Stimulated activated CD4-positive, alpha-beta T cell treated with anti-CD3 and anti-CD28 coated beads, Interleukin-4, amount 100 ng/mL, for 24 hours (primary cell): ENCODE measurements around the gene NEAT1.
A peak's percentile ranks its signal among the peaks of the same experiment; 100 is the strongest.
"Not testable (repeated sequence)": the region's sequence is repeated elsewhere in the genome, so short reads cannot be mapped to it uniquely, and the experiment has no call there.

Experiments used
- DNase-seq: peaks from one replicate; pipeline ENCODE4 v3.0.0-alpha.2; 2020

NEAT1 gene

DNA sequence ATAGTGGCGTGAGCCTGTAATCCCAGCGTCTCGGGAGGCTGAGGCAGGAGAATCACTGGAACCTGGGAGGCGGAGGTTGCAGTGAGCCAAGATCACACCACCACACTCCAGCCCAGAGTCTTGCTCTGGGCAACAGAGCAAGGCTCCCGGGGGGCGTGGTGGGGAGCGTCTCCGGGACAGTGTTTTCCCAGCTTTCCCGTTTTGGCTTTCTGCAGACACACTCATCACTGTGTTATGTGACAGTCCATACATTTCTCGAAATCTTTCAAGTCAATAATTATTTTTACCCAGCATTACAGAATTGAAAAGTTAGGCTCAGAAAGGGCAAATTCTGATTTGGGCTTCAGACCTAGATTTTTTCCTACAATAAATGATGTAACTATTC is 31.7 kb downstream of the NEAT1 start:
- no peak for DNase-seq

DNA sequence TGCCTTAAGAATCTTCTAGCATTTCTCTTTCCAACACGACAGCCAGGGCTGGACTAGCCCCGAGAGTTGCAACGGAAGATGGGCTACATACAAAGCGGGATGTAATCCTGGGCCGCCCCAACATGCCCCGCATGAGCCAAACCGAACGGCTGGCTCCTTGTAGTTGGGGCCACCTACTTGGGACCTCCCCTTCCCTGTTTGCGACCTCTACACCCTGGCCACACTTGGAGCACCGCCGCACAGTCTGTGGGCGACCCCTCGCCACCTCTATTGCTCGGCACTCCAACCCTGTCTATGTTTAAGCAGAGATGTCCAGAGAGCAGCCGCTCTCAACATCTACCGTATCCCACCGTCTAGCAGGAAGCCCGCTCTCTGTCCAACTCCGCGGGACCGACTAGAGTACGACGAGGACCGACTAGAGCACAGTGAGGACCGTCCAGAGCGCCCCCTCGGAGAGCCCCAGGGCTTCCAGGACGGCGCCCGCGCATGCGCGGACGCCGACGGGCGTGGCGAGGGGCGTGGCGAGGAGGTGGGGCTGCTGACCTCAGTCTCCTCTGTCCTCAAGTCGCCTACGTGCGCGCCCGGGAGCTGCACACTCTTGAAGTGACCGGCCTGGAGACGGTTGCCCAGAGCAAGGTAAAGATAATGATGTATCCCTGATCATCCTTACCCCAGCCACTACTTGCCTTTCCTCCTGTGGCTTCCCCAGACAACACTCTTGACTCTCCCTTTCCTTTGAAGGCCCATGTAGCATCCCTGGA is 32.3 kb downstream of the NEAT1 start:
- peak; percentile 81 for DNase-seq

DNA sequence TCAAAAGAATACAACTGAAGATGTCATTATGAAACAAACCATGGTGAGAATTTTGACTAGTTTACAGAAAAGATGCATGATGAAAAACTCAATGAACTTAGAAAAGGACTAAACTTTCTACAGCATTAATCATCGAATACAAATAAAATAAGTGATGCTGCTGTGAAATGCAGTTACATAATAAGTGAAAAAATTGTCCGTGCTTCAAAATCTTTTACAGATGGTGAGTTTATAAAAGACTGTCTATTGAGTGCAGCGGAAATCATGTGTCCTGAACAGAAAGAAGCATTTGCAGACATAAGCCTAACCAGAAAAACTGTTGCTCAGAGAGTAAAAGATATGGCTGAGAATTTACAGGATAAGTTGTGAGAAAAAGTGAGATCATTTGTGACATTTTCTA is 33.8 kb downstream of the NEAT1 start:
- DNase-seq: no peak

DNA sequence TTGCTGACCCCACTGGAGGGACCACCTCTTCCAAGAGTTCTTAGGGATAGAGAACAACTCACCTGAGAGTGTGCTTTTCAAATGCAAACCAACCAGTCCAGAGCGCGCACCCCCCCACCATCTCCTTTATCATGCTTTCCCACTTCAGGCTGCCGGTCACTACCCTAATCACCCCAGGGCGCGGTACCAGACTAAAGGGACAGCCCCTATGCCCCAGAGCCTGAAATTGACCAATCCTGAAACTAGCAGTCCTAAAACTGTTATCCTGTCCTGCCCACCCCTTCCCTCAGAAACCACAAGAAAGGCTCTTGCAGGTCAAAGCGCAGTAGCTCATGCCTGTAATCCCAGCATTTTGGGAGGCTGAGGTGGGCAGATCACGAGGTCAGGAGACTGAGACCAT is 37.0 kb downstream of the NEAT1 start:
- DNase-seq: no peak

DNA sequence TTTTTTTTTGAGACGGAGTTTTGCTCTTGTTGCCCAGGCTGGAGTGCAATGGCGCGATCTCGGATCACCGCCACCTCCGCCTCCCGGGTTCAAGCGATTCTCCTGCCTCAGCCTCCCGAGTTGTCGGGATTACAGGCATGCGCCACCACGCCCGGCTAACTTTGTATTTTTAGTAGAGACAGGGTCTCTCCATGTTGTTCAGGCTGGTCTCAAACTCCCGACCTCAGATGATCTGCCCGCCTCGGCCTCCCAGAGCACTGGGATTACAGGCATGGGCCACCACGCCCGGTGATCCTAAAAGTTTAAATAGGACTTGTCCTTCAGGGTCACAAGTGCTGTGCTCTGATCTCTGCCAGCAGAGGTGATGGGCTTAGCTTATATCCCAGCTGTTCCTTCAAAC is 42.9 kb downstream of the NEAT1 start:
- not testable (repeated sequence) for DNase-seq

DNA sequence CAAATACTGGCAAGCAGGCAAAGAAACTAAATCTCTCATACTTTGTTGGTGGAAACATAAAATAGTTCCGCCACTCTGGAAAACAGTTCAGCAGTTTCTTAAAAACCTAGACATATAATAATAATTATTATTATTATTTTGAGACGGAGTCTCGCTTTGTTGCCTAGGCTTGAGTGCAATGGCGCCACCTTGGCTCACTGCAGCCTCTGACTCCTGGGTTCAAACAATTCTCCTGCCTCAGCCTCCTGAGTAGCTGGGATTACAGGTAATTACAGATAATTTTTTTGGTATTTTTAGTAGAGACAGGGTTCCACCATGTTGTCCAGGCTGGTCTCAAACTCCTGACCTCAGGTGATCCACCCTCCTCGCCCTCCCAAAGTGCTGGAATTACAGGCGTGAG is 44.7 kb downstream of the NEAT1 start:
- not testable (repeated sequence) for DNase-seq

DNA sequence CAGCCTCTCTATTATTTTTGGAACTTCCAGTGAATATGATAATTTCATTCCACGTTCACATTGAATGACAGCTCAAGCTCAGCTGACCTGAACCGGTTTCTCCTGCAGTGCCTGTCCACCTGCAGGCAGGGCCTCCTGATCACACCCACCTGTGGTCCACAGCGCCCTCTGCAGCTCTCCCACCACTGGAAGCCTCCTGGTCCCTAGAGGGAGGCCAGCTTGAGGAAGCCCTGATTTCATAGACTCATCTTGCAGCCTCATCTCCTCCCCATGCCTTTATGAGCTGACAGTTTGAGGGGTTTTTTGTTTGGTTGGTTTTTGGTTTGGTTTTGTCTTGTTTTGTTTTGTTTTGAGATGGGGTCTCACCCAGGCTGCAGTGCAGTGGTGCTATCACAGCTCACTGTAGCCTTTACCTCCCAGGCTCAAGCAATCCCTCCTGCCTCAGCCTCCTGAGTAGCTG is 46.3 kb downstream of the NEAT1 start:
- peak; percentile 46 for DNase-seq

DNA sequence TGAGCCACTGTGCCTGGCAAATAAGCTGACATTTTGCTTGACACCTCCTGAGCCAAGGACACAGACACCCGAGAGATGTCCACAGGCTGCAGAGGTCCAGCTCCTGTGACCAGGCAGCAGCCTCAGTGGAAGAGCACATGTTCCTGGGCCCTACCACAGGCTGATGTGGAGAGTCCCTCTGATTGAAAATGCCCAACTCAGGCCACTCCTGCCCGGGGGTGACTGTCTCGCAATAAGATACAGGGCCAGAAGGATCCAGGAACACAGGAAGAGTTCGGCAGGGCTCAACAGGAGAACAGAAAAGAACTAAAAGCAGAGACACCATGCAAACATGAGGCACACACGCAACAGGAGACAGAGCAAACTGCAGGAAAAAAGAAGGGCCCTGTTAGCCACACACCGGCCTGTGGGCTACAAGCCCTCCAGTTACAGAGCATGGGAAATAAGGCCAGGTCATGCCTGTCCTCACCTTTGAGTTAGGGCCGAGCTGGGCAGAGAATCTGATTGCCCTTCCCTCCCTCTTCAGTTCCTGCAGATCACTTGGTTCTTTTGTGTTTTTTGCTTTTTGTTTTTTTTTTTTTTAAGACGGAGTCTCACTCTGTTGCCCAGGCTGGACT is 47.9 kb downstream of the NEAT1 start:
- no peak for DNase-seq

DNA sequence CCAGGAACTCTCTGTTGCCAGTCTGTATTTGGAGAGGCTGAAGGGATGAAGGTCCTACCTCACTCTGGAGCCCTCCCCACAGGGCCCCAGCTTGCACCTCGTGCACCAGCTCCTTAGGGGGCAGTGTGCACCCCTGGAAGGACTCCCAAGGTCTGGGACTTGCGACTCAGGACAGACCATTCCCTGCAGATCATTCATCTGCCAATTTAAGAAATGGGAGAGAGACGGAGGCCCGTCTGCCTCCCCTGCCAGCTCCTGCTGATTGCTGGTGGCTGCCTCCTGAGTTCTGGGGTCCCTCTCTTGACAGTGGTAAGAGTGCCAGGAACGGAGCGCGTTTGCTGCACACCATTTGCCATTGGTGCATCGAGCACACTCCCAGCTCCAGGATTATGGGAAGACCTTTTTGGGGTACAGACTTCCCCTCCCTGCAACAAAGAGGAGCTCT is 48.9 kb downstream of the NEAT1 start:
- DNase-seq: no peak

DNA sequence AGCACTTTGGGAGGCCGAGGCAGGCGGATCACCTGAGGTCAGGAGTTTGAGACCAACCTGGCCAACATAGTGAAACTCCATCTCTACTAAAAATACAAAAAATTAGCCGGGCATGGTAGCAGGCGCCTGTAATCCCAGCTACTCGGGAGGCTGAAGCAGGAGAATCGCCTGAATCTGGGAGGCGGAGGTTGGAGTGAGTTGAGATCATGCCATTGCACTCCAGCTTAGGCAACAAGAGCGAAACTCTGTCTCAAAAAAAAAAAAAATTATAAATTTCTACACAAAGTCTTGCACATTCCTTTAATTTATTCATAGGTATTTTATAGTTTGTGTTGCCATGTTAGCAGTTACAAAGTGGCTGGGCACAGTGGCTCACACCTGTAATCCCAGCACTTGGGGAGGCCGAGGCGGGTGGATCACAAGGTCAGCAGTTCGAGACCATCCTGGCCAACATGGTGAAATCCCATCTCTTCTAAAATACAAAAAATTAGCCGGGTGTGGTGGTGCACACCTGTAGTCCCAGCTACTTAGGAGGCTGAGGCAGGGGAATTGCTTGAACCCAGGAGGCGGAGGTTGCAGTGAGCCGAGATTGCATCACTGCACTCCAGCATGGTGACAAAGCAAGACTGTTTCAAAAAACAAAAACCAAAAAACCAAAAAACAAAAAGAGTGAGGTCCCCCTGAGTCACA is 50.1 kb downstream of the NEAT1 start:
- not testable (repeated sequence) for DNase-seq

DNA sequence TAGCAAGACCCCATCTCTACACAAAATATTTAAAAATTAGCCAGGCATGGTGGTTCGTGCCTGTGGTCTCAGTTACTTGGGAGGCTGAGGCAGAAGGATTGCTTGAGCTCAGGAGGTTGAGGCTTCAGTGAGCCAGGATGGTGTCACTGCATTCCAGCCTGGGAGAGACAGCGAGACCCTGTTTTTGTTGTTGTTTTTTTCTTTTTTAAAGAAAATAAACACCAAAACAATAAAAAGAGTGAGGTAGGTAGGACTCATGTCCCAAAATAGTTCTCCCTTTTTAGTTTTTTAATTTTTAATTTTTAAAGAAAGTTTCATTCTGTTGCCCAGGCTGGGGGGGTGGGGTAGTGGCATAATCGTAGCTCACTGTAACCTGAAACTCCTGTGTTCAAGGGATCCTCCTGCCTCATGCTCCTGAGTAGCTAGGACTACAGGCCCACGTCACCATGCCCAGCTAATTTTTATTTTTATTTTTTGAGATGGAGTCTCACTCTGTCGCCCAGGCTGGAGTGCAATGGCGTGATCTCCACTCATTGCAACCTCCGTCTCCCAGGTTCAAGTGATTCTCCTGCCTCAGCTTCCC is 50.8 kb downstream of the NEAT1 start:
- no peak for DNase-seq

DNA sequence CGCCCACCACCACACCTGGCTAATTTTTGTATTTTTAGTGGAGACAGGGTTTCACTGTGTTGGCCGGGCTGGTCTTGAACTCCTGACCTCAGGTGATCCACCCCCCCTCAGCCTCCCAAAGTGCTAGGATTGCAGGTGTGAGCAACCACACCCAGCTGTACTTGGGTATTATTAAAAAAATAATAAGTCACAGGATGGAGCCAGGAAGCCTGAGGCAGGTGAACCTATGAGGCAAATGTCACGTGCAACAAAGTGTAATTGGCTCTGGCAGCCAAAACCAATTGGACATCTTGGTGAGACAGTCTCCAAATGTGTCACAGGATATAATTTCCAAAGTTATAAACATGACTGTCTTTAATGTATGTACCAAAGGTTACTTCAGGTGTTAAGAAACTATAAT is 52.3 kb downstream of the NEAT1 start:
- DNase-seq: no peak

DNA sequence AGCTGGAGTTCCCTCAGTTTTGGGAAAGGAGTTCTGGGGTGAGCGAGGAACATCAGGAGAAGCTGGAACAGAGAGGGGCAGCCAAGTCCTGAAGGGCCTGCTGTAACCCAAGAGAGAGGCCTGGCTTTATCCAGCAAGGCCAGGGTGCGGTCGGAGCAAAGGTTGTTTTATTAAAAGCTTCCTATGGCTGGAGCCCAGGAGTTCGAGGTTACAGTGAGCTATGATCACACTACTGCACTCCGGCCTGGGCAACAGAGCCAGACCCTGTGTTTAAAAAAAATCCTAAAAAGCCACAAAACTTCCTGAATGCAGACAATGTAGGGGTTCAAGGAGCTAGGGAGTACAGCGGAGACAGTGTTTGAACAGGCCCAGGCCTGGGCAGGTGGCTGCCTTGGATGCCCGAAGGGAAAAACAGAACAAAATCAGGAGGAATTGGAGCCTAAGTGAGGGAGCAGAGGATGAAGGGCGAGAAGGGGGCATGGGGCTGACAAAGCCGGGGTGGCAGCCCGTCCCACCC is 54.1 kb downstream of the NEAT1 start:
- DNase-seq: no peak

DNA sequence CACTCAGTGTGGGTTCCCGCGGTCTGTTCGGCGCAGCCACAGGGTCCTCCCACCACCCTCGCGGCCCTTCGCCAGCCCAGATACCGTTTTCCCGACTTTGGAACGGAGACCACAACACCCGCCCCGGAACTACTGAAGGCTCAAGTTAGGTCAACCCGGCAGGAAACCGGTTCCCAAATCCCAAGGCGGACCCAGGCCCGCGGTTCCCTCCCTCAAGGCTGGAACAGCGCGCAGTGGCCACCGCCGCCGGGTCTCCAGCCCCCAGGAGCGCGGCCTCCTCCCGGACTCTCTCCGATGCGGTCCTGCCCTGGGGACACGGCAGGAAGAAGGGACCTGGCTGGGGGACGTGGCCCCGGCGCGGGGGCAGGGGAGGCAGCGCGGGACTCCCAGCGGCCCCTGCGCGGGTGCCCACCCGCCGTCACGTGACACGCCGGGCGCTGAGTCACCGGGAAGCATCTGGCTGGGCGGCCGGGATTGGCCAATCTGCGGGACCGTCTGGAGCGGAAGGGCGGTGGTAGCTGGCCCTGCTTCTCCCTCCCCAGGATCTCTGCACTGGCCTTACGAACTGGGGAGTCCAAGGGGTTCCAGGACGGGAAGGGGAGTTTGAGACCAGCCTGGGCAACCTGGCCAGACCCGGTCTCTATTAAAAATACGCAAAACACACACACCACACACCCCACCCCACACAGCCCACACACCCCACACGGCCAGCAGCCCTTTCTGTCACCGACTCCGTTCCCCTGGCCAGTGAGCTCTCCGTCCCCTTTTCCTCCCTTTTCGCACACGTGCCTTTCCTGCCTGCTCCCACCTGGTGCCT is 54.8 kb downstream of the NEAT1 start:
- peak; percentile 95 for DNase-seq

DNA sequence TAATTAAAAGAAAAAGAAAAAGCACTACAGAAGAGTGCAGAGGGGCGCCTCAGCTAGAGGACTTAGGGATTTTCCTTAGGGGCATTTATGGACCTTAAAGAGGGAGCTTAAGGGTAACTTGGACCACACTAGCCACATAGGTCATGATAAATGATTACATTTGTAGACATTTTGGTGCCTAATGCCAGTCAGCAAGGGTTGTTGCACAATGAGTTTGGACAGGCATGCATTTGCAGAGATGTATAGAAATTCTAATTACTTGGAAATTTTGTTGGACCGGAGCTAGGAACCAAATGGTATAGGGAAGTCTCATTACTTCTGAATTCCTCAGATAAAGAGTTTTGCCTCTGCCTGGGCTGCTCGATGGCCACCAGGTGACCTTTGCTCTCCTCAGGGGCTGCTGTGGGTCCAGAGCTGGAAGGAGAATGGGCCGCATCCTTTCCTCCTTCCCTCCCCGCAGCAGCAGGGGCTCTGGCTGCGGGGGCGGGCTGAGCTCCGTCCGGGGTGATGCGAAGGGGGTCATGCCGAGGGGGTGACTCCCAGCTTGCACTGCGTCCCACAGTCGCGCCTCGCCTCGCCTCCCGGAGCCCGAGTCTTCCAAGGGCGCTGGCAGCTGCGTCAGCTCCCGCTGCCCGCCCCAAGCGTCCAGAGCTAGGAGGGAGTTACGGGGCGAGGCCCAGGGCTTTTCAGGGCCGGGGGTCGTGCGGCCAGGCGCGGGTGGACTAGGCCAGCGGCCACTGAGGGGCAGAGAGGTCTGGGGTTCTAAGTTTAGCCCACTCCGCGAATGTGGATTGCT is 56.0 kb downstream of the NEAT1 start:
- DNase-seq: no peak

DNA sequence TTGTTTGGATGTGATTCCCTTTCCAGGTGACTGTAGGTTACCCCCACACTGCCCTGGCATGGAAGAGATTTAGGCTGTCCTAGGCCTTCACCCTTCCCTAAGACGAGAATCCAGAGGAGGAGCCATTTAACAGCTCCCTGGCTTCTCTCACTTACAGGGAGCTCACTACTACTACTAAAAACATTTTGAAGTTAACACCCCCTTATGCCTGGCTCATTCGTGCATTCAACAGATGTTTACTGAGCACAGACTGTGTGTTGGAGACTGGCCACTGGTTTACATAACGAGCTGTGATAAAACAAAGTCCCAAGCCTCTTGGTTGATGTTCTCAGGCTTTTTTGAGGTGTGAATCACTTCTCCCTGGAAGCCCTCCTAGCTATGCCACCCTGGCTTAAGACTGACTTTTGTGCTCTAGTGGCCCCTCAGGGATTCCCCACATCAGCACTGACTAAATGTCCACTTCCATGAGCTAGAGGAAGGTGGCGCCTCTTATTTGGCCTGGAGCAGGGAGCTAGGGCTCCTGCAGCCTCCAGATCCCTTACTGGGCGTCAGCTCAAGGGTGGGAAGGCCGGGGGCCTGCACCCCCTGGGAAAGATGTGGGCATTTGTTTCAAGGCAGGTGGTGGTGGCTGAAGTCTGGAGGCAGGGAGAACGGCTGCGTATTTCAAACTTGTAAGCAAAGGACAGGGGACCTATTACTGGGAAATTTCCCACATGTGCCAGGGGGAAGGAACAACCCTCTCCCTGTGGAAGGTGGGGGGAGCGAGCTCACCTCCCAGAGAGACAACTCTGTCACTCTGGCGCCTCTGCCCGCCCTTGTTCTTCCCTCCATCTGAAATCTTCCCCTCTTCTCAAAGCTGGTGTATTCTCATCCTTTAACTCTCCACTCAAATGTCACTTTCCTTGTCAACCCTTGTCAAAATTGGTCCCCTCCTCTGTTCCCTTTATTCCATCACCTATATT is 56.9 kb downstream of the NEAT1 start:
- DNase-seq: no peak

DNA sequence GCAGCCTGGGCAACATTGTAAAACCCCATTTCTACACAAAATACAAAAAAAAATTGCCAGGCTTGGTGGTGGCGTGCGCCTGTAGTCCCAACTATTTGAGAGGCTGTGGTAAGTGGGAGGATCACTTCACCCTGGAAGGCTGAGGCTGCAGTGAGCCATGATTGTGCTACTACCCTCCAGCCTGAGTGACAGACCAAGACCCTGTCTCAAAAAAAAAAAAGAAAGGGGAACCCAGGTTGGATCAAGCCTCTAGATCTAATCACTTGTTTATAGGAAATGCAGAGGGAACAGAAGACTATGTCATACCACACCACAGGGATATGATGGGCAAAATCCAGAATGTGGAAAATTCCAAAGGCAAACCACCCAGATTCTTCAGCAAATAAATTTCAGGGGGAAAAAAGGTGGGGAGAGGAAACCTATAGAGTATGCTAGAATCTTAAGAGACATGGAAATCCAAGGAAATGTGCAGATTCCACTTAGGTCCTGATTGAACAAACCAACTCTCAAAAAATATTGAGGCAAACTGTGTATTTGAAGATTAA is 59.8 kb downstream of the NEAT1 start:
- DNase-seq: no peak

DNA sequence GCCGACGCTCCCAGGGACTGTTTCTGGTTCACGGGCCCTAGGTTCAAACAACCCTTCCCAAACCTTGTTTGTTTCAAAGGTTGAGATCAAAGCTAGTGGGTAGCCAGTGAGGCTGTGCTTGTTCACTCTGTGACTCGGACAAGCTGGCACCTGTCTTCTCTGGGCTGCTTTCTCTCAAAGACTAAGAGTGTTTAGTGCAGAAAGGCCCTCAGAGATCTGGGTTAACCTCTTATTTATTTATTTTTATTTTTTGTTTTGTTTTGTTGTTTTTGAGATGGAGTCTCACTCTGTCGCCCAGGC is 63.3 kb downstream of the NEAT1 start:
- no peak for DNase-seq

DNA sequence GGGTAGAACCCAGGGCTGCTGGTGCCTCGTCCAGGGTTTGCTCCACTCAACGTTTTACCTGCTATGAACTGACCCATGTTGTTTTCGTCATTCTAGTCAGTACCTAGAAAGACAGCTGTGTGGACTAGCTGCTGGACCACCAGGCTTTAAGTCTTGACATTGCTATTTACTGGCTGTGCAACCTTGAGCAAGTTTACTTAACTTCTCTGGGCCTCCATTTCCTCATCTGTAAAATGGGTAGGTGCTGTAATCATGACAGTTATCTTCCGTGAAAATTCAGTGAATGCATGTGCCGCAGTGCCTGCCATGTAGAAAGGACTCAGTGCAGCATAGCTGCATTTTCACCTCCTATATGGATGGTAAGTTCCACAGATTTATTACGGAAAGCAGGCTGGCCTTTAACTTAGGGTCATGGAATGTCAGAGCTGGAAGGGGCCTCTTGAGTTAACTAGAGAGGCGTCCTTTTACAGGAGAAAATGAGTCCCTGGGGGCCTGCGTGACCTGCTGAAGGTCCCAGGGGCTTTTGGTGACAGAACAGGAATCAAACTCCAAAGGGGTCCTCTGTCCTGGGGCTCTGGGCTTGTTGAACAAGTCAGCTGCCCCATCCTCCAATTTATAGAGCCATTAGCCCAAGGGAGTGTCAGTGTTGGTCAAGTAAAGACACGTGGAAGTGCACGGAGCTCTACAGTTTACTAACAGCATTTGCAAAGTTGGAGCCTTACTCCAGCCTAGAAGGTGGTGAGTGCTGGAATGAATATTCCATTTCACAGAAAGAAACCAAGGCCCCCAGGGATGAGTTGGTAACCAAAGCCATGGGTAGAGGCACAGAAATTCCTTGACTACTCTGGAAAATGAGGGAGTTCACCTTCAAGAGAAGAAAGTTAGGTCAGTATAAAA is 64.2 kb downstream of the NEAT1 start:
- DNase-seq: no peak
